GDM1 (cell line): Measurements from ENCODE around the gene ADAMTS20.
"Not testable (repeated sequence)": the region's sequence is repeated elsewhere in the genome, so short reads cannot be mapped to it uniquely, and the experiment has no call there.

Experiments used
- DNase-seq: peaks from one replicate; lab custom pipeline; 2025; lab: John Stamatoyannopoulos, UW

Gene ADAMTS20

GRCh38 chr12:43551971-43552559 lies at the start of gene ADAMTS20:
Gene ADAMTS20, minus strand, starts transcription at chr12:43552203. Its CDS starts 282 bp downstream, at chr12:43551921.
- DNase-seq: no peak

- no peak for DNase-seq
Observed at GRCh38 chr12:43599708-43600107, 47.7 kb upstream of the ADAMTS20 start.

- no peak for DNase-seq
Observed at GRCh38 chr12:43599066-43599465, 47.1 kb upstream of the ADAMTS20 start.

GRCh38 chr12:43590307-43590706 lies 38.3 kb upstream of the ADAMTS20 start:
- no peak for DNase-seq

- DNase-seq: no peak
Observed at GRCh38 chr12:43586646-43587245, 34.7 kb upstream of the ADAMTS20 start.

GRCh38 chr12:43585676-43586075 lies 33.7 kb upstream of the ADAMTS20 start:
- DNase-seq: no peak

- DNase-seq: no peak
Observed at GRCh38 chr12:43580601-43581000, 28.6 kb upstream of the ADAMTS20 start.

GRCh38 chr12:43579206-43579605 lies 27.2 kb upstream of the ADAMTS20 start:
- DNase-seq: no peak

- DNase-seq: no peak
Observed at GRCh38 chr12:43578782-43579181, 26.8 kb upstream of the ADAMTS20 start.

GRCh38 chr12:43577381-43577780 lies 25.4 kb upstream of the ADAMTS20 start:
- no peak for DNase-seq

GRCh38 chr12:43576162-43576561 lies 24.2 kb upstream of the ADAMTS20 start:
- DNase-seq: no peak

- DNase-seq: no peak
Observed at GRCh38 chr12:43571885-43572284, 19.9 kb upstream of the ADAMTS20 start.

- DNase-seq: no peak
Observed at GRCh38 chr12:43556057-43556456, 4.1 kb upstream of the ADAMTS20 start.

GRCh38 chr12:43551279-43551970 lies 578 bp downstream of the ADAMTS20 start:
- no peak for DNase-seq

- DNase-seq: no peak
Observed at GRCh38 chr12:43550831-43551271, 1.2 kb downstream of the ADAMTS20 start.

GRCh38 chr12:43544703-43545102 lies 7.3 kb downstream of the ADAMTS20 start:
- DNase-seq: no peak

- DNase-seq: no peak
Observed at GRCh38 chr12:43540470-43540869, 11.5 kb downstream of the ADAMTS20 start.

GRCh38 chr12:43537675-43538074 lies 14.3 kb downstream of the ADAMTS20 start:
- DNase-seq: not testable (repeated sequence)

GRCh38 chr12:43516045-43516444 lies 36.0 kb downstream of the ADAMTS20 start:
- DNase-seq: no peak

- no peak for DNase-seq
Observed at GRCh38 chr12:43501703-43502102, 50.3 kb downstream of the ADAMTS20 start.

GRCh38 chr12:43493261-43493797 lies 58.7 kb downstream of the ADAMTS20 start:
- no peak for DNase-seq

- no peak for DNase-seq
Observed at GRCh38 chr12:43482311-43483085, 69.5 kb downstream of the ADAMTS20 start.
